ENCODE measurements around the gene ZPLD1.

GRCh38 chr3:102492300-102492699, 57.5 kb downstream of the ZPLD1 start:
- TF ChIP-seq CTCF (IDR thresholded peaks at IDR 0.05) (no peak), POLR2A (IDR thresholded peaks at IDR 0.05) (no peak)

All from esophagus squamous epithelium (tissue), 4 donors.